DMS79 (cell line): ENCODE measurements around the gene SLC41A1.
"Not testable (repeated sequence)": the region's sequence is repeated elsewhere in the genome, so short reads cannot be mapped to it uniquely, and the experiment has no call there.

Experiments used
- DNase-seq: peaks from one replicate; lab custom pipeline; 2025; lab: John Stamatoyannopoulos, UW

SLC41A1 gene

DNA sequence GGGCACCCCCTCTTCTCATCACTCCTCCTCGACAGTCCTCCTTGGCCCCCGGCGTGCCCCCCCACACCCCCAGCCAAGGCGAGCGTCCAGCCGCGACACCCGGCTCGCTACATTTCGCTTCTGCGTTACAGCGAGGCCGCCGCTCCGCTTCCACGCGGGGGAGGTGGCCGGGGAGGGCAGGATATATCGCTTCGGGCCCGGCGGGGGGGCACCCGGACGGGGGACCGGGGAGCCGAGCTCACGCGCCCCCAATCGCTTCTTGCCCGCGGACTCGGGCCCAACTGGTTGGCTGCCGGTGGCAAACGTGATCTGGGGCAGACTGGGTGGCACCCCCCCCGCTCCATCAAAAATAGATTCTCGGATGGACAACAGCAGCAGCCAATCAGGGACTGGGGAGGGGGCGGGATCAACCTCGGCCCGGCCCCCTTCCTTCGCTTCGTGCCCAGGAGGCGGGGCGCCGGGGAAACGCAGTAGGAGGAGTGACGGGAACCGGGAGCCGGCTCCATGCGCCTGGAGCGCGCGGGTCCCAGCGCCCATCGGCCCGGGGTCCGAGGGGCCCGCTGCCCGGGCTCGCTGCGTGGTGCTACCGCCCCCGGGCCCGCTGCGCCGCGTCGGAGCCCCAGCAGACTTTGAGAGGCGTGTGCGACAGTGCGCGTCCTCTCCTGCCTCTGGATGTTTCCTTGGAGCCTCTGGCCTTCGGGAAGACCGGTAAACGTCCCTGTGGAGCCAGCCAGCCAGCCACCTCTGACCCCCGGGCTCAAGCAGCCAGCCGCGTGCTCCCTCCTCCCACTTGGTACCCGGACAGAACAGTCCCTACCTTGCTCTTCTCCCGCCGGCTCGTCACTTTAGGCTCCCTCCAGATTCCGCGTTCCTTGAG is at the start of gene SLC41A1:
Gene SLC41A1, minus strand, starts transcription at position 321 of the 877 bp plus-strand sequence. CDS start 2,757 bp downstream, outside the sequence.
- peak; percentile 79 for DNase-seq

DNA sequence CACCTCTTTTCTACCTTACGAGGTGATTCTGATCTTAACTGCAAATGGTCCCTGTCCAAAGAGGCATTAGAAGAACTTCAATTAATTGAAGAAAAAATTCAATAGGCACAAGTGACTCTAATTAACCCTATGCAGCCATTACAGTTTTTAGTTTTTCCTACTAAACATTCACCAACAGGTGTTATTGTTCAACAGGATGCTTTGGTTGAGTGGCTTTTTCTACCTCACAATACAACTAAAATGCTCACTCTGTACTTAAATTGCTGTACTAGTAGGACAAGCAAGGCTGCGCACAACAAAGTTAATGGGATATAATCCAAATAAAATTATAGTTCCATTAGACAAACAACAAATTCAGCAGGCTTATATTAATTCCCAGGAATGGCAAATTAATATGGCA is 48.5 kb upstream of the SLC41A1 start:
- no peak for DNase-seq

DNA sequence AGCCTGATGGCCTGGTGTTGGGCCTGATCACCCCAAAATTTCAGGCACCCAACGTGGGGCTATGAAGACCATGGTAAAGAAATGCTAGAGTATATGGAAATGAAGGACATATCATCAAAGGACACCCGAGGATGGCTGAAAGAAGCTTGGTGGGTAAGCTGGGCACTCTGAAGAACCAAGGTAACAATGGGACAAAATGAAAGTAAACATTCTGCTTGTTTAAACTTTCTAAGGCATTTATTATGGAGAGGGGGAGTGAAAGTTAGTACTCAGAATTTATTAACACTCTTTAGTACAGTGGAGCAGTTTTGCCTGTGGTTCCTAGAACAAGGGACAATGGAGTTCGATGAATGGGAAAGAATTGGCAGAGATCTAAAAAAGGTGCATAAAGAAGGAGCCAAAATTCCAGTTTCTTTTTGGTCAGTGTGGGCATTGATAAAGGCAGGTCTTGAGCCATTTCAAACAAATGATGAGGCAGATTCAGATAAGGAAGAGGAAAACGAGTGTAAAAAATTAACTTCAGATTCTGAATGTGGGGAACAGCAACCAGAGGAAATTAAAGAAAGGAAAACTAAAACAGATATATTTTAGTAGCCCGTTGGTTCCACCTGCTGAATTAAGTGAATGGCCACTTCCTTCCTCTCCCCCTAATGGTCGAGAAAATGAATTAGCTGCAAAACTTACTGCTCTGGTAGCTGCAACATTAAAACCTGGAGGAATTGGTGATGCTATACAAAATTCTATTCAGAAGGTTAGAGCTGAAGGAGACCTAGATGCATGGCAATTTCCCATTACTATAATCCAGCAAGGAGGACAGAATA is 45.4 kb upstream of the SLC41A1 start:
- DNase-seq, result no peak

DNA sequence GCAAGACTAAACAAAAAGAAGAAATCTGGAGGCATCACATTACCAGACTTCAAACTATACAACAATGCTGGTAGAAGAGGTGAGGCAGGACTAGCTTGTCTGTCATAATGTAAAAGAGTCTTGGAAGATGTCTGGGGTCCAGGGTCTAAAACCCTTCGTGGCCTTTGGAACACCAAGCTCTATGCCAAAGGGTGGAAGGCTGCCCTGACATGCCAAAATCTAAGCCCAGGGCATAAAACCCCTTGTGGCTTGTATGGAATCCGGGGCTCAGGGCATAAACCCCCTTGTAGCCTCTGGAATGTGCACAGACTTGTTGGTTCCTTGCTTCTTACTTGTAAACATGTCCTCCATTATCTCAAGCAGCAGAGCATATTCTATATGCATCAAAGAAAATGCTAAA is 44.5 kb upstream of the SLC41A1 start:
- not testable (repeated sequence) for DNase-seq

DNA sequence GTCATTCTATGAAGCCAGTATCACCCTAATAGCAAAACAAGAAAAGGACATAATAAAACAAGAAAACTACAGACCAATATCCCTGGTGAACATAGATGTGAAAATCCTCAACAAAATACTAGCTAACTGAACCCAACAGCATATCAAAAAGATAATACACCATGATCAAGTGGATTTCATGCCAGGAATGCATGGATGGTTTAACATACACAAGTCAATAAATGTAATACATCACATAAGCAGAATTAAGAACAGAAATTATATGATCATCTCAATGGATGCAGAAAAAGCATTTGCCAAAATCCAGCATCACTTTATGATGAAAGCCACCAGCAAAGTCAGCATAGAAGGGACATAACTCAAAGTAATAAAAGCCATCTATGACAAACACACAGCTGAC is 43.4 kb upstream of the SLC41A1 start:
- DNase-seq, result no peak

DNA sequence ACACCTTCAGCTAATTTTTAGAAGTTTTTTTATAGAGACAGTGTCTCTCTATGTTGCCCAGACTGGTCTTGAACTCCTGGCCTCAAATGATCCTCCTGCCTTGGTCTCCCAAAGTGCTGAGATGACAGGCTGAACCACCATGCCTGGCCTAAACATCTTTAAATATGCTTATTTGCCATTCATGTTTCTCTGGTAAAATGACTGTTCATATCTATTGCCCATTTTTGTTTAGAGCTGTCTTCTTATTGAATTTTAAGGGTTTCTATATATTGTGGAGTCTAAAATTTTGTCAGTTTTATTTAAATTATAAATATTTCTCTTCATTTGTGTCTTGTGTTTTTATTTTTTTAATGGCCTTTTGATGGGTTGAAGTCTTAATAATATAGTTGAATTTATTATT is 40.0 kb upstream of the SLC41A1 start:
- DNase-seq, result no peak

DNA sequence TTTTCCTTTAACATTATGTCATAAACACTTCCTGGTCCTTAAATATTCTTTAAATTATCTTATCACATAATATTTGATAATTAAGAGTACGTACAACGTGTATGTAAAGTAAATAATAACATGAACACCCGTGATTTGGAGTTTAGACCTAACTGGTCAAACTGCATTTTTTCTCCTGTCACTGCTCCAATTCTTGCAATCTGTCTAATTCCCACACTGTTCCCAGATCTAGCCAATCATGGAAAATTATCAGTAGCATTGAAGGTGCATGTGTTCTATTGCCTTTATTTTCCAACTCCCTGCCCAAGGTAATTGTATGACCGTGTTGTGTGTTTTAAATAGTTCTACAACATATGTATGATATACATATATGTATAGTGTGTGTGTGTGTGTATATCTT is 39.0 kb upstream of the SLC41A1 start:
- no peak for DNase-seq

DNA sequence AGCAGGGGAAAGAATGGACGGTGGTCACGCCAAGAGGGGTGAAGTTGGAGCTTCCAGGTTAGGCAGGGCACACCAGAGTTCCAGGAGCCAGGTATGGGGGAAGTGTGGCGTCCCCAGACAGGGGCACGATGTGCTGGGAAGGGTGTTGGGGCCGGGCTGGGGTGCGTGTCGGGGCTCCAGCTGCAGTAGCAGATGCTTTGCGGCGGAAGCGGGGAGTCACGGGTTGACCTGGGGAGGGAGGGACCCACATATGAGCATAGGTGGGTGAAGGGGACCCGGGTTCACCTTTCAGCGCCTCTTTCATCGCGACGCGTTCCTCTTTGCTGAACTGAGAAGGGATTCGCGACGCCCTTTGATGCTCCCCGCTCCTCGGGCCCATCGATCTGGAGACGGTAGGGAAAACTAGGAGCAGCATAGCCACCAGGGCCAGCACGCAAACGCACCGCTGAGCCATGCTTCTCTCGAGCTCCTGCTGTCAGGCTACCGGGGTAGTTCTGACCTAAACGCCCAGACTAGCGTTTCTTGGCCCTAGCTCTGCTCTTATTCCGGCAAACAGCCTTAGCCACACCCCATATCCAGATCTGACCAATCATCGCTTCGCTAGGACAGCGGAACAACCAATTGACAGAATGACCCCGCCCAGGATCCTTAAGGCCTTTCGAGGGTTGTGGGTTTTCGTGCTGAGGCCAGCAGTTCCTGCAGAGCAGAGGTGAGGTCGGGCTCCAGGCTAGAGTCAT is 36.8 kb upstream of the SLC41A1 start, which contains the start of gene PM20D1:
Gene PM20D1, minus strand, starts transcription at position 514 of the 737 bp plus-strand sequence. Its CDS starts 60 bp downstream, at position 454.
- DNase-seq, result no peak

DNA sequence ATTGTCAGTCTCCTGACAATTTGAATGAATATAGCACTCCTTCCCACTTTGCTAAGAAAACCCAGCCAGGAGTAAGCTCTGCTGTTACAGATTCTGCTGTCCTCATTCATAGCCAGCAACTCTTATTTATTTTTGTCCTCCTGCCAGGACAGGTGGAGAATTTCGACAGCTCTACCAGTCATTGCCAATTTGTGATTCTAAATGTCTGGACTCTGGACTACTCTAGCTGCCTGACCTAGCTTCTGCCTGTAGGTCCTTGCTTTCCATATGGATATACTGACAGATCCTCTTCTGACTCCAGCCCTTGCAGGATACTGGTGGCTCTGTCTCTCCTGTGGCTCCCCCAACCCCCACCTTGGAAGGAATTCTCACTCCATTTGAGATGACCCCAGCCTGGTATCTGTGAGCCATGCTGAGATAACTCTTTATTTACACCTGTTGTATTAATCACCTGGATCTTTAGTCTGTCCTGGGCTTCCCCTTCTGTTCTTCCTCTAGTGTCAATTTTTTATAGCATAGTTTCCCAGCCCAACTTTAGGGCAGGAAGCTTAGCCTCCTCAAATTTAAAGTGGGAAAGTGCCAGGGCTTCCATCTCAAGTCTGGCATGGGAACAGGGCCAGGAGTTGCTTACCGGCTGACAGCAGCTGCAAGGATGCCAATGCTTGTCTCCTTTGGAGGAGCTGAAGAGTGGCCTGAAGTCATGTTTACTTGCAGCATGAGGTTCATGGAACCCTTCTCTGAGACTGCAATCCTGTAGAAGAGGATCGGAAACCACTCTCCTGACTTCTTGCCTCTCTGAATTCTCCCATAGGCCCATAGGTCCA is 30.2 kb upstream of the SLC41A1 start:
- peak; percentile 42 for DNase-seq

DNA sequence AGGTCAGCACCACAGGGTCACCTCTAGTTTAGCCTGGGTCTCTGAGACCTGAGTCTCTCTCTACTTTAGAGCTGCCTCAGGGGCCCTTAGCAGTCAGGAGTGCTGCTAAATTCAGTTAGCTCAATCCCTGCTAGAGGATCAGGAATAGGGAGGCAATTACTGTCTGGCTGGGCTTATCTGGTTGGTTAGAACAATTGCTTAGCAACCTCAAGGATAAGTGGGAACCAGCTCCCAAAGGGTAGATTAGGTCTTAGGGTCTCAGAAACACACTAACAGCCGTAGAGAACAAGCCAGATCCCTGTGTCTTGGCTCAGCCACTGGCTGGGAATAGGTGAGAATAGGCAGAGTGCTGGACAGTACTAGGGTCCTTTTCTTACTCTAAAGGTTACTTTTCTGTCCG is 29.2 kb upstream of the SLC41A1 start:
- no peak for DNase-seq

DNA sequence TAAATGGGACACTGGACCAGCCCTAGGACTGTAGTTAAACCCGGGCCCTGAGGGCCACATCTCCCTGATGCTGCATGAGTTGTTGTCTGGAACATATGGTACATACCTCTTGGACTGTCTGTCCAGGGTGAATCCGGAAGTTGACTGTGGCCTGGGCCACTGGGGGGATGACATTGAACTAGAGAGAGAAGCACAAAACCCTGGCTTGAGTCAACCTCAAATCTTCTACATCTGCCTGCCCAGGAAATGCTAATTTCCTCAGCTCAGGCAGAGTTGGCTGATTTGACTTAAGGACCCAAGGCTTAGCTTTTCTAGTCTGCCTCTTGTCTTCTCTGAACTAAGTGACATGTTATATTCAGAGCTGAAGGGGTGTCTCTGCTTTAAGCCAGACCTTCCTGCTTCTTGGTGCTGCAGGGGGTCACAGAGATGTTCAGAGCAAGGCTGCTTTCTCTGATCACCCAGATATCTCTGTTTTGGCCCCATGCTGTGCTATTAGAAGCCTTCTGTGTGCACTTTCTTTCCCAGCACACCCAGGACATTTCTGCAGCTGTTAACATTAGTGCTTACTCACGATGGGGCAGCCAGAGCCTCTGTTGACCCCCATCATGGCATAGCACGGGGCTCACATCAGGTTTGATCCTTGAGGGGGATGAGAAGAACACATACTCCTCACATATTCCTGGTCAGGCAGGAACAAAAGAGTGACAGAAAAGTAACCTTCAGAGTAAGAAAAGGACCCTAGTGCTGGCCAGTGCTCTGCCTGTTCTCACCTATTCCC is 27.3 kb upstream of the SLC41A1 start:
- DNase-seq, result no peak

DNA sequence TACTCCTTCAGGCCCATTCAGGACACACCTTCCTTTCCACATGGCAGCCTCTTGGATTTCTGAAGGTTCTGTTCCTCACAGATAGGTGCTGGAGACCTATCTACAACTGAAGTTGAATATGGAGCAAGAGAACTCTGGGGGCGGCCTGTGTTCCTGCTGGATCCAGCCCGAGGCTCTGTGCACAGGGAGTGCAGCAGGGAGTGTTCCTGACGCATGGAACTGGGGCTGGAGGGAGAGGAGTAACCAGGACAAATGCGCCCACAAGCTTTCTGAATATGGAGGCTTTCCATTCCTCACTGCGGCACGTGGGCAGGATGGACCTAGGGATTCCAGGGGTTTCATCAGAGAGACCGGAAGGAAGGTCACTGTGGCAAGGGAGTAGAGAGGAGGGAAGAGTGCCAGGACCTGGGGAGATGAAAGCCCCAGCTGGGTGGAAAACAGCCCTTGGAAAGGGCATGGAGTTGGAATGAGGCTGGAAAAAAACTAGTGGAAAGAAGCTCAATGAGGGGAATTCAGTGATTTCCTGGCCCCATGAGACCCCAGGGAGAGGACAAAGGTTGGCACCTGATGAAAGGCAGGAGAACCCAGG is 24.5 kb upstream of the SLC41A1 start:
- DNase-seq, result no peak

DNA sequence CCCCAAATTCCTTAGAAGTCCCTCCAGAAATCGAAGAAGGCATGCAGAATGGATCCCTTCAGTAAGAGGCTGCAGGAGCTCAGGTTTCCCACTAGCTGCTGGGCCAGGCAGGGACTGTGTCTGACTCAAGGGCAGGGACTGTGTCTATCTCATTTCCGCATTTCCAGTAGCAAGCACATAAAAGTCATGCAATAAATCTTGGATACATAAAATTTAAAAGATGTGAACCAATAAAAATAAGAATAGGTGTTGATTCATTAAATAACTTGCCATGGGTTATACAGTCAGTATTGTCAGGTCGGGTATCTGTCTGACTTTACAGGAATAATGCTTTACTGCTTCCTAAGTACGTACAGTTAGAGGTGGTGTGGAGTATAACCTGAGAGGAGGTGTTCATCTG is 21.8 kb upstream of the SLC41A1 start:
- no peak for DNase-seq

DNA sequence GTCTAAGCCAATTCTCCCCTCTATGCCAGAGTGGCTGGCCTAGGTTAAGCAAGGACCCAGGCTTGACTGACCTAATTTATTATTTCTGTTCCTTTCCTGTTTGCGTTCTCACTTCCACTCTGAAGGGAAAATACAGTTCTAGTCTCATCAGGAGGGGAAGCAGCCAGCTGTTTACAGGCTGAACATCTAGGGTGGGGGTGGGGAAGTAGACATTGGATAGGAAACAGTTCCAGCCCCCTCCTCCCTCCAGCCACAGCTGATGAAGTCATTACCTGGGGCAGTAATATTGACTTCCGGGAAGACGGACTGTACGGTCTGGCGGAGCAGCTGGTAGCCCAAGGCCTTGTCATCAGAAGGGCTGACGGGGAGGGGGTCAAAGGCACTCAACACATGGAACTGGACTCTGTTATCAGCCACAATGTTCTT is 19.3 kb upstream of the SLC41A1 start:
- DNase-seq, result no peak

DNA sequence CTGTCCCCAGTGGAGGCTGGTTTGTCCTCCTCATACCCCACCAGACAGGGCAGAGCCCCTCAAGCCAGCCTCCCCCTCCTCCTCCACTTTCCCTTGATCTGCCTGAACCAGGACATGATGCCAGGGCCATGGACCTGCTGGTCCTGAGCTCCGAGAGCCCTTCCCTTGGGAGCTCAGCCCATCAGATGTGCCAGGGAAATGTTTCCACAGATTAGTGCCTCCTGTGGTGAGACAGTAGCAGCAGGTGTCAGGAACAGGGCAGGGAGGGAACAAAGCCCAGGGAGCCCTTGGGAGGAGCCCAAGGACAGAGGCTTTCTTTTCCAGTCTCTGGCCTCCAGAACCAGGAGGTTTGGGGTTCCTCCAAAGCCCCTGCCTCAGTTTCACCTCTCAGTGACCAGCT is 14.6 kb upstream of the SLC41A1 start:
- no peak for DNase-seq

DNA sequence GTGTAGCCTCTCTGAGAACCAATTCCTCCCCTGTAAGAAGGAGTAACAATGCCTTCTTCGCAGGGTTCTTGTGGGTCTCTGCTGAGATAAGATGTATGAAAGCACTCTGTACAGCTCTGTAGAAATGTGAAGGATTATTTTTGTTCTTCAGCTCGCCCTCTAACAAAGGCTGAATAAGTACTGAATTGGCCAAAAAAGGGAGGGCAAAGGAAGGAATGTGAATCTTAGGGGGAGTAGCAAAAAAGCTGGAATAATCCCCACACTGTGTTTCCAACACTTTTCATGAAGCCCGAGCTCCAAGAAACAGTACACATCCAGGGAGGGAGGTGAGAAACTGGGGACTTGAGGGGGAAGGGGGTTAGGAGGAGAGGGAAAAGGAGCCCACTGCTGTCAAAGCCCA is 14.0 kb upstream of the SLC41A1 start:
- DNase-seq, result no peak

DNA sequence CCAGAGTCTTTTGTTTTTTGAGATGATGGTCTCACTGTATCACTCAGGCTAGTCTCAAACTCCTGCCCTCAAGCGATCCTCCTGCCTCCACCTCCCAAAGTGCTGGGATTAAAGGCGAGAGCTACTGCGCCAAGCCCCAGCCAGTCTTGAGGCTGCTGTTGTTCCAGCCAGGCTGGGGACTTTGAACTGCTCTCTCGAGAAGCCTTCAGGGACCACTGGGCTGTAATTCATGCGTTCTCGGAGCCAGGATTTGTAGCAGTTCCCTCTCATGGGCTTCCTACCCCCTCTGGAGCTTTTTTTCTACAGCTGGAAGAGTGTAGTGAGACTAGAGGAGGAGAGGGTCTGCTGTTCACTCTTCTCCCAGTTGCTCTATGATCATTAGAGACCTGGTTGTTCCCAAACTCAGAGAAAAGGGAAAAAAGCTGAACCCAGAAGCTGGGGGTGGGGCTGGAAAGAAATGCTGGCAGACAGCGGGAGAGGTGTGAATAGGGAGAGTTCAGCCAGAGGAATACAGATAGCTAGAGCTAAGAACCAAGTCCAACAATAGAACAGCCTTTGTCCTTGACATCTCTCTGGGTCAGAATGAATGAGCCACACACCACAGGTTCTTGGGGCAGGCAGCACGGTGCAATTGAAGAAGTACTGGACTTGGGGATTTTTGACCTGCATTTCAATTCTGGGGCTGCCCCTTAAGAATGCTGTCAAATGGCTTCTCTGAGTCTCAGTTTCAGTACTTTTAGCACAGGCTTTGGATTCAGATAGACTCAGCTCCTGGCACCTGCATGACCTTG is 13.2 kb upstream of the SLC41A1 start:
- DNase-seq, result no peak

DNA sequence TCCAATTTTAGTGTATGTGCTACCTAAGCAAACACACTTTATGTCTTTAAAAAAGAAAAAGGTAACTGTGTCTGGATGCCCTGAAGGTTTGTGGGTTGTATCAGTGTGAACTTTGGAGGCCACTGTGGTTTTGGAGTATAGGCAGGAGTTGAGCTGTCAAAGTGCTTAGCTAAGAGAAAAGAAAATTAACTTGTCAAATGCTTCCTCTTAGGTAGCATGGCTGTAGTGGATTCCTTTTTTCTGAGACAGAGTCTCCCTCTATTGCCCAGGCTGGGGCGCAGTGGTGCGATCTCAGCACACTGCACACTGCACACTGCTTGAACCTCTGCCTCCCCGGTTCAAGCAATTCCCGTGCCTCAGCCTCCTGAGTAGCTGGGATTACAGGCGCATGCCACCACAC is 11.2 kb upstream of the SLC41A1 start:
- DNase-seq, result no peak

DNA sequence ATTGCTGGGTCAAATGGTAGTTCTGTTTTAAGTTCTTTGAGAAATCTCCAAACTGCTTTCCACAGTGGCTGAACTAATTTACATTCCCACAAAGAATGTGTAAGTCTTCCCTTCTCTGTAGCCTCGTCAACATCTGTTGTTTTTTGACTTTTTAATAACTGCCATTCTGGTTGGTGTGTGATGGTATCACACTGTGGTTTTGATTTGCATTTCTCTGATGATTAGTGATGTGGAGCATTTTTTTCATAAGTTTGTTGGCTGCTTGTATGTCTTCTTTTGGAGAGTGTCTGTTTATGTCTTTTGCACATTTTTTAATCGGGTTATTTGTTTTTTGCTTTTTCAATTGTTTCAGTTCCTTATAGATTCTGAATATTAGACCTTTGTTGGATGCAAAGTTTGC is 10.3 kb upstream of the SLC41A1 start:
- not testable (repeated sequence) for DNase-seq
